Stimulated activated CD8-positive, alpha-beta memory T cell treated with anti-CD3 and anti-CD28 coated beads, Interleukin-12 subunit alpha, Interleukin-12 subunit beta, amount 100 ng/mL, for 24 hours (primary cell): ENCODE results near the gene MAP3K13.

Experiments
- DNase-seq: peaks from one replicate; pipeline ENCODE4 v3.0.0-alpha.2; 2020; ENCODE audit errors: extremely low read depth

Gene MAP3K13

GRCh38 chr3:185362850-185363661 lies at the start of gene MAP3K13:
TSS of gene MAP3K13 (plus strand) at chr3:185363136. CDS start at chr3:185428582, 65,446 bp downstream.
- no peak for DNase-seq

- no peak for DNase-seq
Measured at GRCh38 chr3:185313693-185314246, 49.2 kb upstream of the MAP3K13 start.

- DNase-seq = no peak
Measured at GRCh38 chr3:185316740-185317412, 46.1 kb upstream of the MAP3K13 start.

GRCh38 chr3:185317674-185318073 lies 45.3 kb upstream of the MAP3K13 start:
- no peak for DNase-seq

- DNase-seq = no peak
Measured at GRCh38 chr3:185318141-185318540, 44.8 kb upstream of the MAP3K13 start.

- no peak for DNase-seq
Measured at GRCh38 chr3:185319801-185320200, 43.1 kb upstream of the MAP3K13 start.

GRCh38 chr3:185320949-185321348 lies 42.0 kb upstream of the MAP3K13 start:
- no peak for DNase-seq

GRCh38 chr3:185322101-185322719 lies 40.7 kb upstream of the MAP3K13 start:
- no peak for DNase-seq

GRCh38 chr3:185325946-185326791 lies 36.8 kb upstream of the MAP3K13 start:
- no peak for DNase-seq

GRCh38 chr3:185327062-185327461 lies 35.9 kb upstream of the MAP3K13 start:
- DNase-seq = no peak

GRCh38 chr3:185328324-185329004 lies 34.5 kb upstream of the MAP3K13 start:
- DNase-seq = no peak

- DNase-seq = no peak
Measured at GRCh38 chr3:185330238-185330637, 32.7 kb upstream of the MAP3K13 start.

GRCh38 chr3:185330644-185331043 lies 32.3 kb upstream of the MAP3K13 start:
- DNase-seq = no peak

- DNase-seq = no peak
Measured at GRCh38 chr3:185332026-185332735, 30.8 kb upstream of the MAP3K13 start.

GRCh38 chr3:185335799-185336198 lies 27.1 kb upstream of the MAP3K13 start:
- no peak for DNase-seq

GRCh38 chr3:185337231-185337816 lies 25.6 kb upstream of the MAP3K13 start:
- no peak for DNase-seq

GRCh38 chr3:185339945-185340344 lies 23.0 kb upstream of the MAP3K13 start:
- DNase-seq = no peak

- no peak for DNase-seq
Measured at GRCh38 chr3:185340751-185341150, 22.2 kb upstream of the MAP3K13 start.

- DNase-seq = no peak
Measured at GRCh38 chr3:185341616-185342458, 21.1 kb upstream of the MAP3K13 start.
